HG03457 (cell line): Measurements from ENCODE around the gene SLC5A2.
"Not testable (repeated sequence)": the region's sequence is repeated elsewhere in the genome, so short reads cannot be mapped to it uniquely, and the experiment has no call there.

Experiments used
- ATAC-seq: cut with Tn5 transposase; IDR thresholded peaks from one replicate; pipeline ENCODE4 v1.9.1; 2021; ENCODE audit warnings: moderate number of reproducible peaks; ENCODE audit not compliant: unreplicated experiment

The SLC5A2 gene

GRCh38 chr16:31491778-31492418 lies 9.0 kb downstream of the SLC5A2 start:
- ATAC-seq, result no peak

- ATAC-seq, result no peak
These were observed 10.7 kb downstream of the SLC5A2 start for GRCh38 chr16:31493506-31494125.

GRCh38 chr16:31496670-31497069 lies 13.7 kb downstream of the SLC5A2 start:
- no peak for ATAC-seq

GRCh38 chr16:31498493-31498892 lies 15.6 kb downstream of the SLC5A2 start:
- ATAC-seq, result no peak

- no peak for ATAC-seq
These were observed 17.0 kb downstream of the SLC5A2 start for GRCh38 chr16:31499928-31500327.

GRCh38 chr16:31501226-31501965 lies 18.5 kb downstream of the SLC5A2 start:
- ATAC-seq, result no peak

- ATAC-seq, result no peak
These were observed 19.0 kb downstream of the SLC5A2 start for GRCh38 chr16:31501966-31502348.

GRCh38 chr16:31502981-31503380 lies 20.1 kb downstream of the SLC5A2 start:
- no peak for ATAC-seq

GRCh38 chr16:31503555-31503954 lies 20.6 kb downstream of the SLC5A2 start:
- ATAC-seq, result not testable (repeated sequence)

- no peak for ATAC-seq
These were observed 21.2 kb downstream of the SLC5A2 start for GRCh38 chr16:31504159-31504558.

GRCh38 chr16:31505483-31505882 lies 22.6 kb downstream of the SLC5A2 start:
- no peak for ATAC-seq

- ATAC-seq, result no peak
These were observed 24.6 kb downstream of the SLC5A2 start for GRCh38 chr16:31507617-31507928.

GRCh38 chr16:31507929-31508705 lies 25.2 kb downstream of the SLC5A2 start, which contains the start of gene RUSF1:
Gene RUSF1 (minus strand): TSS chr16:31508391. CDS start chr16:31508373, 18 bp downstream.
- peak; percentile 84 for ATAC-seq

GRCh38 chr16:31508706-31509195 lies 25.8 kb downstream of the SLC5A2 start:
- ATAC-seq, result no peak

GRCh38 chr16:31513126-31513525 lies 30.2 kb downstream of the SLC5A2 start:
- no peak for ATAC-seq

GRCh38 chr16:31513884-31514283 lies 31.0 kb downstream of the SLC5A2 start:
- ATAC-seq, result no peak

- ATAC-seq, result no peak
These were observed 35.0 kb downstream of the SLC5A2 start for GRCh38 chr16:31517800-31518402.

GRCh38 chr16:31519759-31520431 lies 37.0 kb downstream of the SLC5A2 start:
- ATAC-seq, result no peak

GRCh38 chr16:31521368-31521767 lies 38.4 kb downstream of the SLC5A2 start:
- ATAC-seq, result no peak

GRCh38 chr16:31522071-31522470 lies 39.1 kb downstream of the SLC5A2 start:
- ATAC-seq, result no peak
